ENCODE data around the gene KLF3.

DNA sequence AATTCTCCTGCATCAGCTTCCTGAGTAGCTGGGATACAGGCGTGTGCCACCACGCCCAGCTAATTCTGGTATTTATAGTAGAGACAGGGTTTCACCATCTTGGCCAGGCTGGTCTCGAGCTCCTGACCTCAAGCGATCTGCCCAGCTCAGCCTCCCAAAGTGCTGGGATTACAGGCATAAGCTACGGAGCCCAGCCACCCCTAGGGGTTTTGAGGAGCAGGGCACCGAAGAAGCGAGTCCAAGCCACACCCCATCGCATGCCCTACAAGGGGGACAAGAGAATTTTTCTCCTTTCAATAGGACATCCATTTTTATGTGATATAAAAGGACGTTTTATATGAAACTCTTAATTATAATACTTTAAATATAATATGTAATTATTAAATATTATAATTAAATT lies 13.9 kb upstream of the KLF3 start:
- TF ChIP-seq, protein P1, sequence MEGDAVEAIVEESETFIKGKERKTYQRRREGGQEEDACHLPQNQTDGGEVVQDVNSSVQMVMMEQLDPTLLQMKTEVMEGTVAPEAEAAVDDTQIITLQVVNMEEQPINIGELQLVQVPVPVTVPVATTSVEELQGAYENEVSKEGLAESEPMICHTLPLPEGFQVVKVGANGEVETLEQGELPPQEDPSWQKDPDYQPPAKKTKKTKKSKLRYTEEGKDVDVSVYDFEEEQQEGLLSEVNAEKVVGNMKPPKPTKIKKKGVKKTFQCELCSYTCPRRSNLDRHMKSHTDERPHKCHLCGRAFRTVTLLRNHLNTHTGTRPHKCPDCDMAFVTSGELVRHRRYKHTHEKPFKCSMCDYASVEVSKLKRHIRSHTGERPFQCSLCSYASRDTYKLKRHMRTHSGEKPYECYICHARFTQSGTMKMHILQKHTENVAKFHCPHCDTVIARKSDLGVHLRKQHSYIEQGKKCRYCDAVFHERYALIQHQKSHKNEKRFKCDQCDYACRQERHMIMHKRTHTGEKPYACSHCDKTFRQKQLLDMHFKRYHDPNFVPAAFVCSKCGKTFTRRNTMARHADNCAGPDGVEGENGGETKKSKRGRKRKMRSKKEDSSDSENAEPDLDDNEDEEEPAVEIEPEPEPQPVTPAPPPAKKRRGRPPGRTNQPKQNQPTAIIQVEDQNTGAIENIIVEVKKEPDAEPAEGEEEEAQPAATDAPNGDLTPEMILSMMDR (conservative IDR thresholded peaks at IDR 0.05) = no peak
- TF ChIP-seq EZH2 (IDR thresholded peaks at IDR 0.05; ENCODE audit: low read depth) = no peak

Measured in PC-9 (cell line).